MM.1S (cell line): Measurements from ENCODE around the gene KL.

Experiments used
- CTCF ChIP-seq: fragments of 300-600 bp; sonication (generic); IDR thresholded peaks from 2 replicates; pipeline ENCODE4 v1.5.1; 2016; ENCODE audit warnings: antibody characterized with exemption, low read length, mixed read lengths
- EZH2 ChIP-seq: fragments of 300-600 bp; sonication (generic); optimal IDR thresholded peaks from 2 replicates; pipeline ENCODE3; 2017; ENCODE audit warnings: low read depth, mild to moderate bottlenecking, antibody characterized with exemption, low read length, mixed read lengths

- TF ChIP-seq CTCF (no peak), EZH2 (no peak)
Observed at GRCh38 chr13:32983058-32983457, 33.2 kb upstream of the KL start.
